Endothelial cell of umbilical vein (primary cell): ENCODE data around the gene NCF4. TPM values are rescaled to one million over a fixed set of nuclear protein-coding genes. Genes with fewer than 3 reads are reported as not detected.

Experiments used
- BruUV-seq: library from RNA; stranded (reverse); fragments of 400-500 nt; replicated peaks from 2 replicates; lab custom pipeline; 2021; lab: Mats Ljungman, UMichigan
- CTCF ChIA-PET: fragments of 300-600, 350-600 bp; sonication (Branson Sonifier 250); formaldehyde crosslinking; loops from one replicate; lab custom pipeline; 2021; ENCODE audit warnings: antibody characterized with exemption, inconsistent platforms; lab: Charles Lee
- POLR2A ChIA-PET: fragments of 300-600, 350-600 bp; sonication (Branson Sonifier 250); formaldehyde crosslinking; loops from one replicate; lab custom pipeline; 2021; ENCODE audit warnings: antibody characterized with exemption, inconsistent platforms; lab: Charles Lee
- DNase-seq: peaks from one replicate; pipeline ENCODE4 v3.0.0-alpha.2; 2011; ENCODE audit warnings: low read depth, low spot score
- FAIRE-seq: peaks from 2 replicates; lab custom pipeline; 2011; peaks lifted over from hg19 to GRCh38; lab: Jason Lieb, UNC
- H2AFZ ChIP-seq: 2 replicates; pipeline ENCODE4 v1.6.0; 2012; ENCODE audit warnings: low read depth, low read length, control low read depth, inconsistent platforms
- H3K27ac ChIP-seq: 2 replicates; pipeline ENCODE4 v1.5.1; 2011; ENCODE audit warnings: low read depth, mild to moderate bottlenecking, control low read depth, low read length, moderate library complexity; ENCODE audit not compliant: insufficient read depth
- H3K27me3 ChIP-seq, 2 experiments: 2 replicates each; pipeline versions ENCODE4 v1.6.0 to v1.6.1; 2011; ENCODE audit warnings: low read length in 2 of 2, mixed read lengths in 1 of 2; ENCODE audit not compliant: control insufficient read depth in 2 of 2, insufficient read depth in 2 of 2
- H3K36me3 ChIP-seq, 2 experiments: 2 replicates in 1 of 2; 3 replicates in 1 of 2; pipeline ENCODE4 v1.5.1; 2011; ENCODE audit warnings: low read length in 2 of 2, mild to moderate bottlenecking in 1 of 2, moderate library complexity in 1 of 2; ENCODE audit not compliant: control insufficient read depth in 2 of 2, insufficient read depth in 2 of 2; ENCODE audit errors: extremely low read depth in 1 of 2
- H3K4me1 ChIP-seq: 3 replicates; pipeline ENCODE4 v1.5.1; 2011; ENCODE audit warnings: mild to moderate bottlenecking, low read length; ENCODE audit not compliant: control insufficient read depth, insufficient read depth; ENCODE audit errors: extremely low read depth
- H3K4me2 ChIP-seq: 2 replicates; pipeline ENCODE4 v1.6.1; 2011; ENCODE audit warnings: low read length, control low read depth, mixed read lengths; ENCODE audit not compliant: insufficient read depth
- H3K4me3 ChIP-seq, 3 experiments: fragments of 200-600 bp in 1 of 3; sonication (generic), shearing (Covaris generic) in 1 of 3; replicated peaks in 1 of 3; 2 replicates each; pipeline ENCODE4 v1.5.1; 2011 to 2016; ENCODE audit warnings: control low read depth in 3 of 3, low read length in 3 of 3, mild to moderate bottlenecking in 2 of 3, inconsistent platforms in 1 of 3, low read depth in 1 of 3, moderate library complexity in 1 of 3; ENCODE audit not compliant: insufficient read depth in 1 of 3
- H3K79me2 ChIP-seq: 2 replicates; pipeline ENCODE4 v1.6.0; 2012; ENCODE audit warnings: low read length, inconsistent platforms; ENCODE audit not compliant: control insufficient read depth, insufficient read depth
- H3K9ac ChIP-seq: replicated peaks from 2 replicates; pipeline ENCODE3; 2011; ENCODE audit warnings: low read length, control low read depth; ENCODE audit not compliant: insufficient read depth; ENCODE audit errors: extremely low read depth
- H3K9me1 ChIP-seq: replicated peaks from 3 replicates; pipeline ENCODE4 v1.6.0; 2011; ENCODE audit warnings: mild to moderate bottlenecking, low read length; ENCODE audit not compliant: control insufficient read depth, insufficient read depth; ENCODE audit errors: extremely low read depth
- H3K9me3 ChIP-seq: replicated peaks from 2 replicates; pipeline ENCODE4 v1.5.1; 2012; ENCODE audit warnings: low read length, inconsistent platforms; ENCODE audit not compliant: control insufficient read depth, insufficient read depth
- H4K20me1 ChIP-seq: replicated peaks from 2 replicates; pipeline ENCODE3; 2011; ENCODE audit warnings: mild to moderate bottlenecking, low read length; ENCODE audit not compliant: control insufficient read depth, insufficient read depth; ENCODE audit errors: extremely low read depth
- EZH2 ChIP-seq: IDR thresholded peaks from 2 replicates; pipeline ENCODE4 v1.6.1; 2012; ENCODE audit warnings: borderline replicate concordance, low read depth, mild to moderate bottlenecking, moderate library complexity, low read length, inconsistent platforms; ENCODE audit not compliant: severe bottlenecking
- FOS ChIP-seq: IDR thresholded peaks from 2 replicates; pipeline ENCODE4 v1.6.1; 2011; ENCODE audit warnings: mild to moderate bottlenecking, low read length, moderate library complexity, borderline replicate concordance; ENCODE audit not compliant: insufficient read depth
- GATA2 ChIP-seq: IDR thresholded peaks from 2 replicates; pipeline ENCODE4 v1.7.0; 2011; ENCODE audit warnings: low read depth, mild to moderate bottlenecking, moderate library complexity, mixed read lengths, low read length; ENCODE audit not compliant: insufficient read length, insufficient read depth
- JUN ChIP-seq: IDR thresholded peaks from 2 replicates; pipeline ENCODE4 v1.6.1; 2011; ENCODE audit warnings: borderline replicate concordance, low read depth; ENCODE audit not compliant: insufficient read length, insufficient read depth
- MAX ChIP-seq: IDR thresholded peaks from 2 replicates; pipeline ENCODE4 v1.6.1; 2011; ENCODE audit not compliant: insufficient read depth, insufficient read length
- MYC ChIP-seq: IDR thresholded peaks from one replicate; pipeline ENCODE4 v1.6.1; 2011; ENCODE audit warnings: mild to moderate bottlenecking, low read depth, low read length
- POLR2A ChIP-seq: IDR thresholded peaks from 2 replicates; pipeline ENCODE4 v1.6.1; 2012; ENCODE audit warnings: low read depth, mild to moderate bottlenecking, control low read depth, low read length
- POLR2AphosphoS5 ChIP-seq: IDR thresholded peaks from 2 replicates; pipeline ENCODE4 v1.6.1; 2012; ENCODE audit warnings: low read depth, mild to moderate bottlenecking, control low read depth, low read length, moderate library complexity; ENCODE audit not compliant: insufficient read depth
- dilution Hi-C: fragments of 300-500 bp; cut with MboI; formaldehyde crosslinking; loops from one replicate; pipeline ENCODE4 v1.15.0; 2019; ENCODE audit warnings: low sequenced_read_pairs; ENCODE audit not compliant: extremely low pct_ligation_motif_present
- intact Hi-C: fragments of 100-400 bp; cut with micrococcal nuclease; formaldehyde crosslinking; loops from one replicate; pipeline ENCODE4 v1.10.0; 2022
- polyA plus RNA-seq, 4 experiments: library from polyadenylated mRNA; depleted of rRNA in 3 of 4; stranded (reverse) in 3 of 4; unstranded in 1 of 4; fragments of >200 nt; gene quantifications; 2 replicates each; pipeline versions ENCODE4 v1.2.1 to v1.2.3, GENCODE V29; 2011 to 2012; ENCODE audit warnings: missing spikeins in 1 of 4
- total RNA-seq: library from RNA; stranded (reverse); gene quantifications from 2 replicates; pipeline ENCODE4 v1.2.3, GENCODE V29; 2021
- TF ChIP-seq, protein P1 (sequence below), 2 donors: IDR thresholded peaks; 1 replicate in 1 of 2; 2 replicates in 1 of 2; pipeline ENCODE4 v1.5.1; 2011; ENCODE audit warnings: low read length in 2 of 2, mild to moderate bottlenecking in 2 of 2, moderate library complexity in 2 of 2, control low read depth in 1 of 2, inconsistent platforms in 1 of 2, low read depth in 1 of 2; ENCODE audit not compliant: insufficient read depth in 1 of 2; ENCODE audit errors: extremely low read depth in 1 of 2

Gene NCF4
- total and polyA plus RNA-seq, 2 donors (not counting 3 experiments of a cell fraction or from before 2014, with no cell fraction given): 0.07 TPM; not detected in 1

DNA sequence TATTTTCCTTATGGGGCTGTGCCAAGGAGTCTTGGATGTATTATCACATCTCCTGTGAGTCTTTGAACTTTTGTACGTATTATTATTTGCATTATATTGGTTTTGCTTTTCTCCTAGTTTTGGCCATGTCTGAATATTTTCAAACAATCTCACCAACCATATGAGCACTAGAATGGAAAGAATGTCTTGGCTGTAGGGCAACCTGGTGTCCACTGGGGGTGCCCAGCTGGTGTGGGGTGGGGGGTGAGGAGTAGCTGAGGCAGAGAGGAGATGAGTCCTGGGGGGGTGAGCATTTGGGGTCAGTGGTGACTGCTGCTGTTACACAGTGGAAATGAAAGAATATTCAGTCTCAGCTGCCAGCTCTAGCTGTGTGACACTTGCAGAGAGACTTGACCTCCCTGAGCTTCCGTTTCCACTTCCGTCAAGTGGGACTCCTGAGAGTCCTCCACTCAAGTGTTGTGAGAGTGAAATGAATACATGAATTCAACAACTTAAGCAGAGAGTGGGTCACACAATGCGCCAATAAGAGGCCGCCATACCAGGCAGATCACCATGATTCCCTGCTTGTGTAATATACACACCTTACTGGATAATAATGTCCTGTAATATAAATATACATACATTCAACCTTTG lies 31.3 kb upstream of the NCF4 start:
- Histone ChIP-seq H3K4me3 (no peak overlapping the region), H4K20me1 (no peaks in the 10 kb centered on the region), H3K9me3 (no peaks in the 10 kb centered on the region), H3K9ac (no peak overlapping the region), H3K4me2 (no peak overlapping the region), H3K79me2 (no peaks in the 10 kb centered on the region), H3K27me3 (peaks cover 4 to 5% of the 10 kb centered on the region in 2 experiments), H3K4me1 (no peaks in the 10 kb centered on the region), H3K27ac (no peak overlapping the region), H2AFZ (no peak overlapping the region), H3K36me3 (no peaks in the 10 kb centered on the region), H3K9me1 (no peaks in the 10 kb centered on the region)
- no peak for TF ChIP-seq GATA2
- no peak for TF ChIP-seq EZH2
- TF ChIP-seq MYC: no peak
- TF ChIP-seq POLR2AphosphoS5: no peak
- no peak for TF ChIP-seq JUN
- ChIA-PET CTCF (interaction anchor here (0.6 to 1.4 kb wide), 4 partner anchors 9 to 768 kb away, joined by 3 to 8 read pairs (median 4); no protein-coding TSS in a partner anchor), POLR2A (no interaction called here)
- BruUV-seq: no TSS peak
- intact Hi-C loops: no loop called here
- dilution Hi-C loops: loop anchor here (10.0 kb wide), 1 partner anchor 55 kb away; the partner anchor contains the start of gene IFT27
- no peak for FAIRE-seq
- DNase-seq: no peak

GRCh38 chr22:36830601-36831000 lies 30.2 kb upstream of the NCF4 start:
- no peak overlapping the region for H3K4me3 ChIP-seq
- DNase-seq (no peak), FAIRE-seq (no peak)
- H3K4me1 ChIP-seq: no peaks in the 10 kb centered on the region
- ChIA-PET CTCF (interaction anchor here (1.8 kb wide), 1 partner anchor 25 kb away, joined by 8 read pairs; no protein-coding TSS in a partner anchor), POLR2A (no interaction called here)
- intact Hi-C loops (no loop called here), dilution Hi-C loops (loop anchor here (10.0 kb wide), 1 partner anchor 56 kb away; the partner anchor contains the start of gene IFT27)
- no peaks in the 10 kb centered on the region for H3K36me3 ChIP-seq
- no peaks in the 10 kb centered on the region for H3K9me3 ChIP-seq
- H3K27me3 ChIP-seq: peaks cover 4 to 5% of the 10 kb centered on the region in 2 experiments
- no peak overlapping the region for H3K4me2 ChIP-seq
- H4K20me1 ChIP-seq: no peaks in the 10 kb centered on the region
- H3K9ac ChIP-seq: no peak overlapping the region
- no peak overlapping the region for H3K27ac ChIP-seq
- BruUV-seq: no TSS peak
- no peaks in the 10 kb centered on the region for H3K9me1 ChIP-seq
- no peak overlapping the region for H2AFZ ChIP-seq
- no peaks in the 10 kb centered on the region for H3K79me2 ChIP-seq
- TF ChIP-seq POLR2AphosphoS5 (no peak), MAX (no peak), POLR2A (no peak), JUN (no peak), MYC (no peak), EZH2 (no peak), FOS (no peak), GATA2 (no peak)
- TF ChIP-seq, protein P1, sequence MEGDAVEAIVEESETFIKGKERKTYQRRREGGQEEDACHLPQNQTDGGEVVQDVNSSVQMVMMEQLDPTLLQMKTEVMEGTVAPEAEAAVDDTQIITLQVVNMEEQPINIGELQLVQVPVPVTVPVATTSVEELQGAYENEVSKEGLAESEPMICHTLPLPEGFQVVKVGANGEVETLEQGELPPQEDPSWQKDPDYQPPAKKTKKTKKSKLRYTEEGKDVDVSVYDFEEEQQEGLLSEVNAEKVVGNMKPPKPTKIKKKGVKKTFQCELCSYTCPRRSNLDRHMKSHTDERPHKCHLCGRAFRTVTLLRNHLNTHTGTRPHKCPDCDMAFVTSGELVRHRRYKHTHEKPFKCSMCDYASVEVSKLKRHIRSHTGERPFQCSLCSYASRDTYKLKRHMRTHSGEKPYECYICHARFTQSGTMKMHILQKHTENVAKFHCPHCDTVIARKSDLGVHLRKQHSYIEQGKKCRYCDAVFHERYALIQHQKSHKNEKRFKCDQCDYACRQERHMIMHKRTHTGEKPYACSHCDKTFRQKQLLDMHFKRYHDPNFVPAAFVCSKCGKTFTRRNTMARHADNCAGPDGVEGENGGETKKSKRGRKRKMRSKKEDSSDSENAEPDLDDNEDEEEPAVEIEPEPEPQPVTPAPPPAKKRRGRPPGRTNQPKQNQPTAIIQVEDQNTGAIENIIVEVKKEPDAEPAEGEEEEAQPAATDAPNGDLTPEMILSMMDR (IDR thresholded peaks at IDR 0.05; ENCODE audit: extremely low read depth in 1 of 2, insufficient read depth in 1 of 2, low read depth in 1 of 2, low read length in 2 of 2): no peak
